HG03066 (cell line): ENCODE measurements around the gene SORCS2.
"Not testable (repeated sequence)": the region's sequence is repeated elsewhere in the genome, so short reads cannot be mapped to it uniquely, and the experiment has no call there.

Experiments used
- ATAC-seq: cut with Tn5 transposase; IDR thresholded peaks from one replicate; pipeline ENCODE4 v1.9.1; 2021; ENCODE audit warnings: low read depth; ENCODE audit not compliant: unreplicated experiment

The SORCS2 gene

GRCh38 chr4:7159923-7160322 lies 32.4 kb upstream of the SORCS2 start:
- no peak for ATAC-seq

GRCh38 chr4:7160439-7160838 lies 31.9 kb upstream of the SORCS2 start:
- no peak for ATAC-seq

- ATAC-seq: no peak
These were observed 31.3 kb upstream of the SORCS2 start for GRCh38 chr4:7160951-7161440.

- no peak for ATAC-seq
These were observed 30.6 kb upstream of the SORCS2 start for GRCh38 chr4:7161721-7162214.

GRCh38 chr4:7165056-7165873 lies 27.1 kb upstream of the SORCS2 start:
- ATAC-seq: not testable (repeated sequence)

GRCh38 chr4:7165874-7166201 lies 26.5 kb upstream of the SORCS2 start:
- ATAC-seq: no peak

- no peak for ATAC-seq
These were observed 26.1 kb upstream of the SORCS2 start for GRCh38 chr4:7166237-7166636.

- no peak for ATAC-seq
These were observed 25.2 kb upstream of the SORCS2 start for GRCh38 chr4:7166981-7167700.

- no peak for ATAC-seq
These were observed 24.6 kb upstream of the SORCS2 start for GRCh38 chr4:7167706-7168105.

- ATAC-seq: no peak
These were observed 24.2 kb upstream of the SORCS2 start for GRCh38 chr4:7168106-7168505.

GRCh38 chr4:7169134-7169533 lies 23.2 kb upstream of the SORCS2 start:
- no peak for ATAC-seq

- no peak for ATAC-seq
These were observed 22.3 kb upstream of the SORCS2 start for GRCh38 chr4:7170012-7170411.

GRCh38 chr4:7171191-7171900 lies 21.0 kb upstream of the SORCS2 start:
- ATAC-seq: no peak

GRCh38 chr4:7172508-7172907 lies 19.8 kb upstream of the SORCS2 start:
- ATAC-seq: no peak

GRCh38 chr4:7172946-7173345 lies 19.4 kb upstream of the SORCS2 start:
- ATAC-seq: no peak

- no peak for ATAC-seq
These were observed 18.4 kb upstream of the SORCS2 start for GRCh38 chr4:7173841-7174449.

- no peak for ATAC-seq
These were observed 13.2 kb upstream of the SORCS2 start for GRCh38 chr4:7179158-7179557.

- no peak for ATAC-seq
These were observed 11.4 kb upstream of the SORCS2 start for GRCh38 chr4:7180938-7181337.

- ATAC-seq: no peak
These were observed 9.7 kb upstream of the SORCS2 start for GRCh38 chr4:7182616-7183015.

GRCh38 chr4:7183161-7183560 lies 9.2 kb upstream of the SORCS2 start:
- ATAC-seq: no peak
